ENCODE measurements around the gene CTSO. TPM values are rescaled to one million over a fixed set of nuclear protein-coding genes. Genes with fewer than 3 reads are reported as not detected.

CTSO gene
- total RNA-seq, 2 experiments from 2014 or later, result 3.7 to 3.8 TPM

- no peaks in the 10 kb centered on the region for H3K27me3 Mint-ChIP-seq
- ChIA-PET CTCF (no interaction called here), POLR2A (no interaction called here)
- TF ChIP-seq CTCF (IDR thresholded peaks at IDR 0.05), result no peak
- H3K27ac Mint-ChIP-seq, result no peak overlapping the region
- H3K4me1 ChIP-seq (ENCODE audit: insufficient read depth, low read length), result peaks cover 3% of the 10 kb centered on the region
- intact Hi-C loops (cut with DNase I, micrococcal nuclease), result no loop called here
- peaks cover 4% of the 10 kb centered on the region for H3K36me3 Mint-ChIP-seq (ENCODE audit: low read depth)
- no peak for ATAC-seq (ENCODE audit: poor library complexity)
- H3K4me3 Mint-ChIP-seq, result no peak overlapping the region
- no peaks in the 10 kb centered on the region for H3K9me3 ChIP-seq (ENCODE audit: control insufficient read depth in 1 of 2, insufficient read depth in 1 of 2, low read length in 2 of 2)
- peaks cover 34% of the 10 kb centered on the region for H3K4me1 Mint-ChIP-seq (ENCODE audit: low read depth)
- H3K4me3 ChIP-seq (ENCODE audit: low read length), result no peak overlapping the region
- DNase-seq, result no peak
- H3K9me3 Mint-ChIP-seq, result no peaks in the 10 kb centered on the region
- H3K27me3 ChIP-seq (ENCODE audit: control insufficient read depth in 1 of 2, insufficient read depth in 2 of 2, low read length in 2 of 2), result no peaks in the 10 kb centered on the region
- H3K27ac ChIP-seq (ENCODE audit: low read depth in 1 of 2, low read length in 2 of 2), result no peak overlapping the region
- H3K36me3 ChIP-seq (ENCODE audit: insufficient read depth, low read length), result no peaks in the 10 kb centered on the region
These were observed 5.1 kb downstream of the CTSO start for GRCh38 chr4:155948541-155948940.

GRCh38 chr4:155946486-155946885 is 7.2 kb downstream of the CTSO start:
- ATAC-seq (ENCODE audit: poor library complexity) (no peak), DNase-seq (no peak)
- Mint-ChIP-seq H3K9me3 (no peaks in the 10 kb centered on the region), H3K27ac (no peak overlapping the region), H3K4me3 (no peak overlapping the region), H3K4me1 (ENCODE audit: low read depth) (peaks cover 22% of the 10 kb centered on the region), H3K27me3 (no peaks in the 10 kb centered on the region), H3K36me3 (ENCODE audit: low read depth) (peaks cover 7% of the 10 kb centered on the region)
- POLR2A ChIA-PET, result no interaction called here
- H3K27me3 ChIP-seq (ENCODE audit: control insufficient read depth in 1 of 2, insufficient read depth in 2 of 2, low read length in 2 of 2), result no peaks in the 10 kb centered on the region
- H3K36me3 ChIP-seq (ENCODE audit: insufficient read depth, low read length), result peaks cover 4% of the 10 kb centered on the region
- H3K4me3 ChIP-seq (ENCODE audit: low read length), result no peak overlapping the region
- no peak for TF ChIP-seq CTCF (IDR thresholded peaks at IDR 0.05)
- H3K27ac ChIP-seq (ENCODE audit: low read depth in 1 of 2, low read length in 2 of 2), result no peak overlapping the region
- no peaks in the 10 kb centered on the region for H3K4me1 ChIP-seq (ENCODE audit: insufficient read depth, low read length)
- intact Hi-C loops (cut with DNase I, micrococcal nuclease), result no loop called here
- CTCF ChIA-PET, result no interaction called here
- H3K9me3 ChIP-seq (ENCODE audit: control insufficient read depth in 1 of 2, insufficient read depth in 1 of 2, low read length in 2 of 2), result no peaks in the 10 kb centered on the region

GRCh38 chr4:155944516-155944915 is 9.2 kb downstream of the CTSO start:
- H3K4me3 Mint-ChIP-seq, result no peak overlapping the region
- no peaks in the 10 kb centered on the region for H3K9me3 Mint-ChIP-seq
- Histone ChIP-seq H3K36me3 (ENCODE audit: insufficient read depth, low read length) (peaks cover 15% of the 10 kb centered on the region), H3K27me3 (ENCODE audit: control insufficient read depth in 1 of 2, insufficient read depth in 2 of 2, low read length in 2 of 2) (no peaks in the 10 kb centered on the region), H3K4me3 (ENCODE audit: low read length) (no peak overlapping the region), H3K4me1 (ENCODE audit: insufficient read depth, low read length) (no peaks in the 10 kb centered on the region), H3K9me3 (ENCODE audit: control insufficient read depth in 1 of 2, insufficient read depth in 1 of 2, low read length in 2 of 2) (no peaks in the 10 kb centered on the region), H3K27ac (ENCODE audit: low read depth in 1 of 2, low read length in 2 of 2) (no peak overlapping the region)
- H3K36me3 Mint-ChIP-seq (ENCODE audit: low read depth), result peaks cover 27% of the 10 kb centered on the region
- H3K27ac Mint-ChIP-seq, result no peak overlapping the region
- POLR2A ChIA-PET, result interaction anchor here (2.8 kb wide), 1 partner anchor 9 kb away, joined by 16 read pairs; the partner anchor contains the start of gene CTSO
- no peak for DNase-seq
- CTCF ChIA-PET, result interaction anchor here (1.9 kb wide), 1 partner anchor 8 kb away, joined by 6 read pairs; no protein-coding TSS in a partner anchor
- no peaks in the 10 kb centered on the region for H3K27me3 Mint-ChIP-seq
- peaks cover 15% of the 10 kb centered on the region for H3K4me1 Mint-ChIP-seq (ENCODE audit: low read depth)
- intact Hi-C loops (cut with DNase I, micrococcal nuclease), result no loop called here
- ATAC-seq (ENCODE audit: poor library complexity), result no peak
- TF ChIP-seq CTCF (IDR thresholded peaks at IDR 0.05), result no peak
